PC-9 (cell line): ENCODE data around the gene ZNF628.

Experiments
- EZH2 ChIP-seq: fragments of 200-600 bp; sonication (generic); IDR thresholded peaks from 2 replicates; pipeline ENCODE4 v1.8.0; 2017; ENCODE audit warnings: antibody characterized with exemption, low read depth
- TF ChIP-seq, protein P1 (sequence below): fragments of 200-600 bp; sonication (generic); conservative IDR thresholded peaks from 2 replicates; pipeline ENCODE4 v1.6.1; 2017; ENCODE audit warnings: mixed run types, antibody characterized with exemption, mild to moderate bottlenecking, moderate library complexity

DNA sequence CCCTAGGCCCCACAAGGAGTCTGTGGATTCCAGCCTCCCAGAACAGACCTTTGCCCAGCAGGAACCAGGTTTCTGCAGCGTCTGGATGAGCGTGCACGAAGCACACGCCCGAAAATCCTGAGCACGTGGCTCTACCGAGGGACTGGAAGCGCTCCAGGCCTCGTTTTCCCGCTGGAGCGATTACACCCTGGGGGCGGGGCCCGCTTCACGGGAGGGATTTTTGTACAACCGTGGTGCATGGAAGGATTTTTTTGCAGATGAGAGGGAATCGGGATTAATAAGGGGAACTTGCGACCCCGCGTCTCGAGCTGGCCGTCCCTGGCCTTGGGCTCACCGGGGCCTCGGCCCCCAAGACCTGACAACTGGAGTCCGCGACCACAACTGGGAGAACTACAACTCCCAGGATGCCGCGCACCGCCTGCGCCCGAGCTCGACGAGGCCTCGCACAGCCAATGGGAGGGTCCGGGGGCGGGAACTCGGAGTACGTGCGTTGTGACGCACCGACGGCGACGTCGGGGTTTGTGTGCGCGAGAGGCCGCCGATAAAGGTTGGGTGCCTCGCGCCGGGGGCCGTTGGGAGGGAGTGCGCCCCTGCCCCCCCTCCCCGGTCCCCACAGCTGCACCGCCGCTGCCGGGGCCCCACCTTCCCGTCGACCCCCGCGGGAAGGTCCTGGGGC, at the start of gene ZNF628:
- TF ChIP-seq, protein P1, sequence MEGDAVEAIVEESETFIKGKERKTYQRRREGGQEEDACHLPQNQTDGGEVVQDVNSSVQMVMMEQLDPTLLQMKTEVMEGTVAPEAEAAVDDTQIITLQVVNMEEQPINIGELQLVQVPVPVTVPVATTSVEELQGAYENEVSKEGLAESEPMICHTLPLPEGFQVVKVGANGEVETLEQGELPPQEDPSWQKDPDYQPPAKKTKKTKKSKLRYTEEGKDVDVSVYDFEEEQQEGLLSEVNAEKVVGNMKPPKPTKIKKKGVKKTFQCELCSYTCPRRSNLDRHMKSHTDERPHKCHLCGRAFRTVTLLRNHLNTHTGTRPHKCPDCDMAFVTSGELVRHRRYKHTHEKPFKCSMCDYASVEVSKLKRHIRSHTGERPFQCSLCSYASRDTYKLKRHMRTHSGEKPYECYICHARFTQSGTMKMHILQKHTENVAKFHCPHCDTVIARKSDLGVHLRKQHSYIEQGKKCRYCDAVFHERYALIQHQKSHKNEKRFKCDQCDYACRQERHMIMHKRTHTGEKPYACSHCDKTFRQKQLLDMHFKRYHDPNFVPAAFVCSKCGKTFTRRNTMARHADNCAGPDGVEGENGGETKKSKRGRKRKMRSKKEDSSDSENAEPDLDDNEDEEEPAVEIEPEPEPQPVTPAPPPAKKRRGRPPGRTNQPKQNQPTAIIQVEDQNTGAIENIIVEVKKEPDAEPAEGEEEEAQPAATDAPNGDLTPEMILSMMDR: no peak
- no peak for TF ChIP-seq EZH2
